Erythroblast (primary cell): ENCODE measurements around the gene SORCS1.

Experiments
- GATA1 ChIP-seq: IDR thresholded peaks from 2 replicates; pipeline ENCODE4 v1.6.1; 2011; ENCODE audit warnings: low read depth, mild to moderate bottlenecking, control low read depth, low read length, moderate library complexity
- POLR2A ChIP-seq: IDR thresholded peaks from 2 replicates; pipeline ENCODE4 v1.6.1; 2011; ENCODE audit warnings: mild to moderate bottlenecking, low read length

DNA sequence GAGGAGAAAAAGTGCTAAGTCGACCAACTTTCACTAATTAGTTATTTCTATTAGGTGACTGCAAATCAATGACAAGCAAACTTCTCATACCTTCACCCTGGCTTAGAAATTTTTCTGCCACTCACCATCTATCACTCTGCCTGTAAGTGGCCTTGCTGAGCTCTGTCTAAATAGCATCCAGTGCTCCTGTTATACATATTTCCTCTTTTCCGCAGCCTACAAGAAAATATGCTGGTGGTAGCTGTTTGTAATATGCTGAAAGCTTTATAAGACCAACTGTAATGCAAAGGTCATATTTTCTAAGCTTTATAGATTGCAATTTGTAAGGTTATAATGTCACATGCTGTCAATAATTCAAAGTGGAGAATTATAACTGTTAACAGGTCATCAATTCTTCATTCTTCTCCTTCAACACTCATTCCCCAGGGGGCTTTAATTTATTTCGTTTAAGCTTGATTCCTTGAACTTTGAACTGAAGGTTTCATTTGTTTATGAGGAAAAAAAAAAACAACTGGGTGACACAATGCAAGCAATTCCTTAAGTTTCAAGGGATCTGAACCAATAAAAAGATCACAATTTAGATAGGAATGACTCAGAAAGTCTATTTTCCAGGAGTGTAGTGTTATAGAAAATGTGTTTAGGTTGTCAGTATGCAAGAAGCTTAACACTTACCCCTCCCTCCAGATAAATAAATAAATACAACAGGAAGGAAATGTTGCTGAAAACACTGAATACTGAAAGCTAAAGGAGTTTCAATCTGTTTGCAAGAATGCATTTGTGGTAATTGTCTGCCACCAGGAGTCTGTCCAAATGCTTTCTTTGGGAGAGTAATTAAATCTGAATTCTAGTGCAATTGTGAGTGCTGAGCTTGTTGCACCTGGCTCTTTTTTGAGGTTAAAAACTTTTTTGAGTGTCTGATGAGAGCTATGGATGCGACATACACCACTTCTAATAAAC lies 183.7 kb downstream of the SORCS1 start:
- TF ChIP-seq POLR2A = no peak
- no peak for TF ChIP-seq GATA1
